ENCODE results near the gene CXCR3.

- TF ChIP-seq ZNF274 (IDR thresholded peaks at IDR 0.05; ENCODE audit: low read depth, low read length), result no peak
- TF ChIP-seq YY1 (IDR thresholded peaks at IDR 0.05; ENCODE audit: insufficient read depth, insufficient read length), result no peak
- TF ChIP-seq SUZ12 (IDR thresholded peaks at IDR 0.05; ENCODE audit: extremely low read depth, insufficient read depth, insufficient read length), result no peak
These were observed 48.2 kb upstream of the CXCR3 start for GRCh38 chrX:71666240-71667223.
